WERI-Rb-1 (cell line): ENCODE results near the gene CRMP1.
A peak's percentile ranks its signal among the peaks of the same experiment; 100 is the strongest.
"Not testable (repeated sequence)": the region's sequence is repeated elsewhere in the genome, so short reads cannot be mapped to it uniquely, and the experiment has no call there.

ENCODE experiments used
- DNase-seq: peaks from one replicate; pipeline ENCODE4 v3.0.0-alpha.2; 2020
- H3K27ac ChIP-seq: fragments of 250-450 bp; sonication (Bioruptor Pico); 2 replicates; pipeline ENCODE4 v1.5.1; 2020; ENCODE audit warnings: mild to moderate bottlenecking, moderate library complexity
- H3K27me3 ChIP-seq: fragments of 250-450 bp; sonication (Bioruptor Pico); 2 replicates; pipeline ENCODE4 v1.5.1; 2021; ENCODE audit warnings: mild to moderate bottlenecking, low read depth, moderate library complexity; ENCODE audit not compliant: insufficient read depth, severe bottlenecking
- H3K36me3 ChIP-seq: fragments of 250-450 bp; sonication (Bioruptor Pico); 2 replicates; pipeline ENCODE4 v1.5.1; 2020; ENCODE audit warnings: mild to moderate bottlenecking, moderate library complexity
- H3K4me3 ChIP-seq: 2 replicates; pipeline ENCODE4 v1.5.1; 2011; ENCODE audit warnings: low read depth, mild to moderate bottlenecking, control low read depth, low read length
- H3K9me3 ChIP-seq: fragments of 250-450 bp; sonication (Bioruptor Pico); 2 replicates; pipeline ENCODE4 v1.5.1; 2021; ENCODE audit warnings: mild to moderate bottlenecking, moderate library complexity; ENCODE audit not compliant: severe bottlenecking
- CTCF ChIP-seq: IDR thresholded peaks from 2 replicates; pipeline ENCODE4 v1.5.1; 2011; ENCODE audit warnings: low read depth, mild to moderate bottlenecking, control low read depth, inconsistent platforms, low read length

Gene CRMP1

GRCh38 chr4:5815641-5816040 lies 77.2 kb downstream of the CRMP1 start:
- Histone ChIP-seq H3K36me3 (peaks cover 86% of the 10 kb centered on the region), H3K4me3 (no peak overlapping the region), H3K27ac (no peak overlapping the region), H3K27me3 (no peaks in the 10 kb centered on the region), H3K9me3 (no peaks in the 10 kb centered on the region)
- no peak for TF ChIP-seq CTCF
- DNase-seq: no peak

- no peak overlapping the region for H3K4me3 ChIP-seq
These were observed 78.5 kb downstream of the CRMP1 start for GRCh38 chr4:5814421-5814820.

GRCh38 chr4:5813882-5814255 lies 79.0 kb downstream of the CRMP1 start:
- TF ChIP-seq CTCF: no peak
- no peak for DNase-seq
- Histone ChIP-seq H3K27ac (no peak overlapping the region), H3K9me3 (no peaks in the 10 kb centered on the region), H3K36me3 (peaks cover 86% of the 10 kb centered on the region), H3K27me3 (no peaks in the 10 kb centered on the region), H3K4me3 (no peak overlapping the region)

More at GRCh38 chr4:5814421-5814820, 78.5 kb downstream of the CRMP1 start:
- no peak for TF ChIP-seq CTCF
- Histone ChIP-seq H3K36me3 (peaks cover 86% of the 10 kb centered on the region), H3K9me3 (no peaks in the 10 kb centered on the region), H3K27ac (no peak overlapping the region), H3K27me3 (no peaks in the 10 kb centered on the region)
- DNase-seq: no peak

- no peaks in the 10 kb centered on the region for H3K9me3 ChIP-seq
- H3K27me3 ChIP-seq: no peaks in the 10 kb centered on the region
- DNase-seq: peak; percentile 59
- TF ChIP-seq CTCF: peak; percentile 76
- H3K27ac ChIP-seq: no peak overlapping the region
- peaks cover 82% of the 10 kb centered on the region for H3K36me3 ChIP-seq
- H3K4me3 ChIP-seq: no peak overlapping the region
These were observed 80.2 kb downstream of the CRMP1 start for GRCh38 chr4:5812506-5813229.

GRCh38 chr4:5812057-5812456 lies 80.8 kb downstream of the CRMP1 start:
- not testable (repeated sequence) for H3K27me3 ChIP-seq, DNase-seq, H3K9me3 ChIP-seq, H3K4me3 ChIP-seq, H3K27ac ChIP-seq
- H3K36me3 ChIP-seq: peaks cover 79% of the 10 kb centered on the region

GRCh38 chr4:5810770-5811430 lies 82.0 kb downstream of the CRMP1 start:
- DNase-seq: no peak
- Histone ChIP-seq H3K36me3 (peaks cover 80% of the 10 kb centered on the region), H3K27ac (no peak overlapping the region), H3K27me3 (no peaks in the 10 kb centered on the region), H3K4me3 (no peak overlapping the region), H3K9me3 (no peaks in the 10 kb centered on the region)
- TF ChIP-seq CTCF: no peak
